Uterus (tissue), 2 donors: ENCODE measurements around the gene GALNTL6.

Experiments
- CTCF ChIP-seq, 4 experiments: fragments of 200-600 bp in 2 of 4; fragments of 450-650 bp in 2 of 4; sonication (generic) in 2 of 4; IDR thresholded peaks; one replicate each; pipeline ENCODE4 v1.5.1; 2016 to 2019; ENCODE audit warnings: antibody characterized with exemption in 4 of 4, mild to moderate bottlenecking in 2 of 4, moderate library complexity in 1 of 4
- POLR2A ChIP-seq, 2 donors: fragments of 450-650 bp; IDR thresholded peaks; one replicate each; pipeline ENCODE4 v1.6.1; 2016; ENCODE audit warnings: antibody characterized with exemption in 2 of 2, mild to moderate bottlenecking in 1 of 2, moderate library complexity in 1 of 2

GRCh38 chr4:171812665-171813525, at the start of gene GALNTL6:
- TF ChIP-seq CTCF (IDR thresholded peaks at IDR 0.05), result no peak
- no peak for TF ChIP-seq POLR2A (IDR thresholded peaks at IDR 0.05)
